Testis (tissue), 3 donors: Measurements from ENCODE around the gene MGAT5. TPM values are rescaled to one million over a fixed set of nuclear protein-coding genes. Genes with fewer than 3 reads are reported as not detected.
"Not testable (repeated sequence)": the region's sequence is repeated elsewhere in the genome, so short reads cannot be mapped to it uniquely, and the experiment has no call there.

Experiments used
- DNase-seq: peaks from one replicate; pipeline ENCODE4 v3.0.0-alpha.2; 2019
- H3K27ac ChIP-seq, 2 donors: fragments of 200-600 bp; sonication (generic); one replicate each; pipeline ENCODE4 v1.5.1; 2019
- H3K27me3 ChIP-seq: fragments of 200-600 bp; sonication (generic); one replicate; pipeline ENCODE4 v1.5.1; 2019
- H3K36me3 ChIP-seq: fragments of 200-600 bp; sonication (generic); one replicate; pipeline ENCODE4 v1.5.1; 2017; ENCODE audit warnings: low read depth; ENCODE audit errors: missing control alignments
- H3K4me1 ChIP-seq: fragments of 200-600 bp; sonication (generic); one replicate; pipeline ENCODE4 v1.5.1; 2019
- H3K4me3 ChIP-seq, 2 donors: fragments of 200-600 bp; sonication (generic); one replicate each; pipeline ENCODE4 v1.5.1; 2017 to 2019
- H3K9me3 ChIP-seq: fragments of 200-600 bp; sonication (generic); one replicate; pipeline ENCODE4 v1.5.1; 2017
- CTCF ChIP-seq, 3 experiments: fragments of 450-650 bp in 2 of 3; fragments of 200-600 bp in 1 of 3; sonication (generic) in 1 of 3; IDR thresholded peaks; one replicate each; pipeline ENCODE4 v1.5.1; 2016 to 2019; ENCODE audit warnings: antibody characterized with exemption in 3 of 3, mild to moderate bottlenecking in 2 of 3, moderate library complexity in 1 of 3
- POLR2A ChIP-seq: fragments of 450-650 bp; IDR thresholded peaks from one replicate; pipeline ENCODE4 v1.6.1; 2017; ENCODE audit warnings: antibody characterized with exemption, mild to moderate bottlenecking, moderate library complexity
- WGBS, 2 donors: methylation state at CpG; one replicate each; pipeline ENCODE4 v1.1.5; 2018; 5-methylcytosine and 5-hydroxymethylcytosine counted together
- intact Hi-C: fragments of 100-400 bp; cut with DNase I; formaldehyde crosslinking; loops from one replicate; pipeline ENCODE4 v1.15.1; 2023; ENCODE audit warnings: low total_unique reads
- polyA plus RNA-seq: library from polyadenylated mRNA; stranded (reverse); fragments of 350-450 nt; fragmentation: Illumina TruSeq; extraction: RNeasy Lipid Tissue Mini Kit (QIAGEN cat#74804); gene quantifications from one replicate; pipeline ENCODE4 v1.2.3, GENCODE V29; 2014; ENCODE audit warnings: low read depth, low replicate concordance; ENCODE audit not compliant: insufficient read depth
- total RNA-seq, 2 donors: library from RNA; depleted of rRNA; stranded (reverse); fragments of >200 nt; gene quantifications; one replicate each; pipeline ENCODE4 v1.2.3, GENCODE V29; 2016

The MGAT5 gene
- total and polyA plus RNA-seq, 3 donors from 2014 or later = 31.6 to 73.8 (median 64.5) TPM

GRCh38 chr2:134289225-134289624 lies 35.4 kb downstream of the MGAT5 start:
- intact Hi-C loops = no loop called here
- no peak for DNase-seq
- Histone ChIP-seq H3K27ac (no peak overlapping the region), H3K4me1 (no peaks in the 10 kb centered on the region), H3K9me3 (no peaks in the 10 kb centered on the region), H3K4me3 (no peak overlapping the region), H3K27me3 (no peaks in the 10 kb centered on the region), H3K36me3 (no peaks in the 10 kb centered on the region)
- TF ChIP-seq CTCF (IDR thresholded peaks at IDR 0.05) (no peak), POLR2A (no peak)
- 97 to 98% methylated on average over 6 of the region's 6 CpGs for WGBS, 2 donors

- intact Hi-C loops = no loop called here
- H3K4me1 ChIP-seq = no peaks in the 10 kb centered on the region
- H3K36me3 ChIP-seq = no peaks in the 10 kb centered on the region
- no peaks in the 10 kb centered on the region for H3K27me3 ChIP-seq
- no peaks in the 10 kb centered on the region for H3K9me3 ChIP-seq
- no peak overlapping the region for H3K4me3 ChIP-seq
- DNase-seq = no peak
- no peak overlapping the region for H3K27ac ChIP-seq
- TF ChIP-seq POLR2A = no peak
- no peak for TF ChIP-seq CTCF (IDR thresholded peaks at IDR 0.05)
Measured at GRCh38 chr2:134290358-134290757, 36.5 kb downstream of the MGAT5 start.

DNA sequence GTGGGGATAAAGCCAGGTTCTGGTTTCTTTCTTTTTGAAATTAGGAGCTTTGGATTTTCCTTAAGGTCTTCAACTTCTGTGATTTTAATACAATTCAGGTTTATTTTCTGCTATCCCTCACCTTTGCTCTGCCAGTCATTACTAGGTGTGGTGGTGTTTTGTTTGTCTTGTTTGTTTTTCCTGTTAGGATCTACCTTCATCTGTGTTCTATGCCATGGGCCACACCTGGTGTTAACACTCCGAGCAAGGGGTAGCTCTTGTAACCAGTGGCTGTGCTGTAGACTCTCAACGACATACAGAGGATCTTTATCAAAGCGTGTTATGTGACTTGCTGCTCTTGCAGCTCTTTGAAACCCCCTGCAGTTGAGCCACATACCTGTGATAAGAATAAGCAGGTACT lies 38.6 kb downstream of the MGAT5 start:
- Histone ChIP-seq H3K4me1 (no peaks in the 10 kb centered on the region), H3K4me3 (no peak overlapping the region), H3K27ac (no peak overlapping the region), H3K9me3 (no peaks in the 10 kb centered on the region), H3K36me3 (no peaks in the 10 kb centered on the region), H3K27me3 (no peaks in the 10 kb centered on the region)
- DNase-seq = no peak
- intact Hi-C loops = no loop called here
- no peak for TF ChIP-seq CTCF (IDR thresholded peaks at IDR 0.05)
- no peak for TF ChIP-seq POLR2A
- 94 to 96% methylated on average over 3 of the region's 3 CpGs for whole genome bisulfite sequencing, 2 donors

GRCh38 chr2:134293719-134294537 lies 40.1 kb downstream of the MGAT5 start:
- intact Hi-C loops = no loop called here
- no peak for DNase-seq
- H3K36me3 ChIP-seq = no peaks in the 10 kb centered on the region
- H3K27me3 ChIP-seq = no peaks in the 10 kb centered on the region
- no peak overlapping the region for H3K4me3 ChIP-seq
- no peaks in the 10 kb centered on the region for H3K4me1 ChIP-seq
- H3K27ac ChIP-seq = no peak overlapping the region
- TF ChIP-seq CTCF (IDR thresholded peaks at IDR 0.05) (no peak), POLR2A (no peak)
- 93 to 94% methylated on average over 8 of the region's 8 CpGs for WGBS, 2 donors
- H3K9me3 ChIP-seq = no peaks in the 10 kb centered on the region

GRCh38 chr2:134294598-134294997 lies 40.7 kb downstream of the MGAT5 start:
- H3K4me3 ChIP-seq, H3K36me3 ChIP-seq, H3K27ac ChIP-seq, intact Hi-C loops, H3K9me3 ChIP-seq, H3K4me1 ChIP-seq, DNase-seq, H3K27me3 ChIP-seq: not testable (repeated sequence)
- WGBS, 2 donors = 88 to 91% methylated on average over 3 of the region's 3 CpGs
